GM19397 (cell line): ENCODE measurements around the gene RFFL.
A peak's percentile ranks its signal among the peaks of the same experiment; 100 is the strongest.

Source experiments
- ATAC-seq: cut with Tn5 transposase; IDR thresholded peaks from one replicate; pipeline ENCODE4 v1.9.1; 2021; ENCODE audit warnings: mild to moderate bottlenecking, moderate library complexity; ENCODE audit not compliant: unreplicated experiment

Gene RFFL

GRCh38 chr17:35081638-35082037 is 18.1 kb upstream of the RFFL start:
- no peak for ATAC-seq

DNA sequence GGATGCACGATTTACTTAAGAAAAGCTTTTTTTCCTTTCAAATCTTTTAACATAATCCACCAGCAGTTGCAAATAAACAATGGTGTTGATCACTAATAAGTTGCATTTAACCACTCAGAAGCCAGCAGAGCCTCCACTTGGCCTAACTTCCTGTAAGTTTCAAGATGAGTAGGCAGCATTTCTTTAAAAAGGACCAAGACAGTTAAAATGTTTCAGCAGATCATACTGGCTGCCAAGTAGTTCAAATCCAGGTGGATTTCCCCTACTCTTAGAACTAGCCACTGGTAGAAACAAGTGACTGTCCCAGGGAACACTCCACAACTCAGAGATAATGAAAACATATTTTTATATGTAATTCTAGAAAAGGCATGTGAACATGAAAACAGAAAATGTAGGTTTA is 17.0 kb upstream of the RFFL start:
- ATAC-seq: peak; percentile 56

DNA sequence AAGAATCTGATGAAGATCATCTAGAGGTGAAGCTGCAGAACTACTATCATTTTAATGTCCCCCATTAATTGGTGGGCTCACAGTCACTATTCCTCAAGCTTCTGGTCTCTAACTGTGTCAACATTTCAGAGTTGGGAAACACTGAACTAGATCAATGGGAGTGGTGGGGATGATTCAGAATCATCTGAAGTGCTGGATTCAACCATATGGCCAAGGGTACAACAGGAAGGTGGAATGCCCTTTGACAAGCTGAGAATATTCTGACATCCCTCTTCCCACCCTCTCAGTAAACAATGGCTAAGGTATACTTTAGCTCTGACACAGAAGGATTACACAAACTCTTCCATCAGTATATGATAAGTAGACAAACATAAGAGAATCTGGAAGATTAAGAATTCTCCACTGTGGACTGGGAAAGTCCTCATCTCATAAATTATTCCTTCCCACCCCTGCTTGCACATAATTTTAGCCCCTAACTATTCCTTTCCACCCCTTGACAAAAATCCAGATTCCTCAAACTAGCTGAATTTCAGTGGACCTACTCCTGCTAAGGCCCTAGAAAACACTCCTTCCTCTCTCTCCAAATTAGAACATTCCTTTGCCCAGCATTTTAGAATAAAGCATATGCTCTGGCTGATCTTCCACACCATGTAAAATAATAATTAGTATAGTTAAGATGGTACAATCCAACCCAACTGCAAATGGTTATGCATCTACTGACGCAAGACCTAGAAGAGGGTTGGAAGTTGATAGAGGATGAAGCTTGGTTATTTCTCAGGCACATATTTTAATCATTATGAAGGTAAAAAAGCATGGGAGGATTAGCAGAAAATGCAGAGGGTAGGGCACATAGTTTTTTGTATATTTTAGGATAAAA is 16.3 kb upstream of the RFFL start:
- no peak for ATAC-seq

DNA sequence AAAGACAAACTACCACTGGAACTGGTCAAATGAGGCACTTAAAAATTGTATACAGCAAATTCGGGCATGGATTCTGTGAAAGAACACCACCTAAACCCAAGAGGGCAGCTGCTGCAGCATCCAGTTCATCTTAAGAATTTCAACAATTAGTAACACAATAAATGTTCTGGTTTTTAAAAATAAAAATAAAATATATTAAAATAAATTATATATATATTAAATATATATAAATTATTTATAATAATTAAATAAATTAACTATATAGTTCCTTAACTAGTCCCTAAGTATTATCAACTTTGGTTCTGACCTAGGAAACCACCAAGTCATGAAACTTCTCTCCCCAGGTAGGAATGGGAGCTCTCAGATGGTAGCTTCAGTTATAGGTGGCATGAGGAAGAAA is 13.4 kb upstream of the RFFL start:
- ATAC-seq: no peak

GRCh38 chr17:35074711-35075707 is 11.5 kb upstream of the RFFL start:
- no peak for ATAC-seq

DNA sequence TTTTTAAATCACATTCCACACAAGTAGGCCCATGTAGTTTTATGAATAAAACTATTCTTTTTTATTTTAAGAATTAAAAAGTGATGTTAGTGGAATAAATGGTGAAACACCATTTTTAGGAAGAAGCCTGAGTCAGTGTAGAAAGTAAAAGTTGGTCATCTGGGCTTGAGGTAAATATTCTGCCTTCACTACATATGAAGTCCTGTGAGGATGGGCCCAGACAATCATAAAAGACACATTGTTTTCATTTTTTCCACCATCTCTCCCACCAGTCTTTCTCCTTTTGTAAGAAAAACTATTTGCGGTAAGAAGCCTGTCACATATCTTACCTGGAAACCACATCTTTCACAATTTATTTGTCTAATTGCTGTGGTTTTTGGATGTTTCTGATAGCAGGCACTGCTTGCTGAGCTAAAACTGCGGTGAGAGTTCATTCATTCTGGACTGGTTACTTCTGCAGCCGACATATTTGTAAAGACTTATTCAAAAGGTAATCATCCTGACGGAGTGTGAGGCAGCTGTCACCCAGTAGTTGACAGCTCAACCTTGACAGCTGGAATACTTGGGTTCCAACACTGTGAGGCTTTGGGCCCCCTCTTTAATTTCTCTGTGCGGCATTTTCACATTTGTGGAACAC is 10.6 kb upstream of the RFFL start:
- ATAC-seq: no peak

DNA sequence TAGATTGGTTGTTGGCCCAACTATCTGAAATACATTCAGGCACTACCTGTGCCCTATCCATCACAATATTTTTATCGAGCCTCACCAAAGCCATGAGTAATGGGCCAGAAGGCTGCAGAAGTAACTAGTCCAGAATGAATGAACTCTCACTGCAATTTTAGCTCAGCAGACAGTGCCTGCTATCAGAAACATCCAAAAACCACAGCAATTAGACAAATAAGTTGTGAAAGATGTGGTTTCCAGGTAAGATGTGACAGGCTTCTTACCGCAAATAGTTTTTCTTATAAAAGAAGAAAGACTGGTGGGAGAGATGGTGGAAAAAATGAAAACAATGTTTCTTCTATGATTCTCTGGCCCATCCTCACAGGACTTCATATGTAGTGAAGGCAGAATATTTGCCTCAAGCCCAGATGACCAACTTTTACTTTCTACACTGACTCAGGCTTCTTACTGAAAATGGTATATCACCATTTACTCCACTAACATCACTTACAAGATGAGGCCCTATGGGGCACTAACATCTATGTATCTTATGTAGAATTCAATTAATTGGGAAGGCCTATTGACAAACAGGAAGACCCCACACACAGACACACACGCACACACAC is 9.8 kb upstream of the RFFL start:
- ATAC-seq: no peak

DNA sequence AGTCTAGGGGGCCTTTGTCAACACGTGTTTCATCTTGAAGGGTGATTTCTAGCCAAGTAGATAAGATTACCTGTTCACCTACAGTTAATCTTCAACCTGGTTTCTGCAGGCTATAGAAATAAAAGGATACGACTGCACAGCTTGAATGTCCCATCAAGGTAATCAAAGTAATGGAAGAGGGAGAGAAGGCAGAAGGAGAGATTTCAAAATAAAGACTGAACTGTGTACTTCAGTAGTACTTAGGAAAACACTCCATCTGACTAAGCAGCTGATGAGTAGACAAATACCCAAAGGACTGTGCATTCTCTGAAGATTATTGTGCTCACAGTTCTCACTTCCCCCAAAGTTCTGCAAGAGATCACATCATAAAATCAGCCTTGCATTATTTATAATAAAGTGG is 5.8 kb upstream of the RFFL start:
- no peak for ATAC-seq

GRCh38 chr17:35068249-35068648 is 4.7 kb upstream of the RFFL start:
- no peak for ATAC-seq

GRCh38 chr17:35065880-35066279 is 2.4 kb upstream of the RFFL start:
- ATAC-seq: no peak

- no peak for ATAC-seq
Measured at GRCh38 chr17:35064516-35065215, 1.2 kb upstream of the RFFL start.

DNA sequence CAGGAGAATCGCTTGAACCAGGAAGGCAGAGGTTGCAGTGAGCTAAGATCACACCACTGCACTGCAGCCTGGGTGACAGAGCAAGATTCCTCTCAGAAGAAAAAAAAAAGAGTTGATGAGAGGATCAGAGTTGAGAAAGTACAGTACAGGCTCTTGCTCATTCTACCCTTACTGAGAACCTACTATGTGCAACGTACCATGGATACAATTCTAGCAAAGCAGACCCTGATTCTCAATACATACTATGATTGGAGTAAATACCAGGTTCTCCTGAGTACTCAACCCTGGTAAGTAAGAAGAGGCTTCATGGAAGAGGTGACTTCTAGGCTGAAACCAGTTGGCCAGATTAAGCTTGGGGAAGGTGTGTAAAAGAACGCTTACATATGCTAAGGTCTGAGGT is 1.2 kb downstream of the RFFL start:
- ATAC-seq: no peak

DNA sequence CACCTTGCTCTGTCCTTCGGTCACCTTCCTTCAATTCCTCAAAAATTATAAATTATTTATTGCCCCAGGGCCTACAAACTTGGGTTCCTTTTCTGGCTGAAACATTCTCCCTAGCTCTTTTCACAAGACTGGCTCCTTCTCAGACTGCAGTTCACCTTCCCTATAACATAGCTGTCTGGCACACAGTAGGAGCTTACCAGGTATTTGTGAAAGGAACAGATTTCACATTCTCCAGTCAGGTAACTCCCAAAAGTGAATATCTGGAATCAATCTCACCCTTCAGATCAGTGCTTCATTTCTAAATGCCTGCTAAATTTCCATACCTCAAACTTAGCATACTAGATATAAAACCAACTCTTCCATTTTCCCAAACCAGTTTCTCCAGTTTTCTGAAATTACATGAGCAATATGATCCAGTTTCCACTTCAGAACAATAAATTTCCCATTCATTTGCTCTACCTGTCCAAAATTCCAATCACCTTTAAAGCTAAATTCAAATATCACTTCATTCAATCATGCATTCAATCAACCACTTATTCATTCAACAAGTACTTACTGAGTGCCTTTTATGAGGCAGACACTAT is 6.1 kb downstream of the RFFL start:
- ATAC-seq: no peak

- no peak for ATAC-seq
Measured at GRCh38 chr17:35056013-35056412, 7.5 kb downstream of the RFFL start.

GRCh38 chr17:35053204-35053603 is 10.3 kb downstream of the RFFL start:
- ATAC-seq: no peak

GRCh38 chr17:35052780-35053179 is 10.7 kb downstream of the RFFL start:
- ATAC-seq: no peak

GRCh38 chr17:35052241-35052610 is 11.3 kb downstream of the RFFL start:
- ATAC-seq: no peak

- ATAC-seq: no peak
Measured at GRCh38 chr17:35051579-35052240, 11.8 kb downstream of the RFFL start.

- peak; percentile 63 for ATAC-seq
Measured at GRCh38 chr17:35051183-35051578, 12.3 kb downstream of the RFFL start.
